VCaP (cell line): ENCODE data around the gene MNDA.

Experiments used
- H3K27ac ChIP-seq: fragments of 450-650 bp; 2 replicates; pipeline ENCODE4 v1.5.1; 2017
- TF ChIP-seq, protein P1 (sequence below): fragments of 450-650 bp; conservative IDR thresholded peaks from 2 replicates; pipeline ENCODE4 v1.5.1; 2017; ENCODE audit warnings: mild to moderate bottlenecking, moderate library complexity

MNDA gene

GRCh38 chr1:158898722-158899121 lies 67.6 kb downstream of the MNDA start:
- TF ChIP-seq, protein P1, sequence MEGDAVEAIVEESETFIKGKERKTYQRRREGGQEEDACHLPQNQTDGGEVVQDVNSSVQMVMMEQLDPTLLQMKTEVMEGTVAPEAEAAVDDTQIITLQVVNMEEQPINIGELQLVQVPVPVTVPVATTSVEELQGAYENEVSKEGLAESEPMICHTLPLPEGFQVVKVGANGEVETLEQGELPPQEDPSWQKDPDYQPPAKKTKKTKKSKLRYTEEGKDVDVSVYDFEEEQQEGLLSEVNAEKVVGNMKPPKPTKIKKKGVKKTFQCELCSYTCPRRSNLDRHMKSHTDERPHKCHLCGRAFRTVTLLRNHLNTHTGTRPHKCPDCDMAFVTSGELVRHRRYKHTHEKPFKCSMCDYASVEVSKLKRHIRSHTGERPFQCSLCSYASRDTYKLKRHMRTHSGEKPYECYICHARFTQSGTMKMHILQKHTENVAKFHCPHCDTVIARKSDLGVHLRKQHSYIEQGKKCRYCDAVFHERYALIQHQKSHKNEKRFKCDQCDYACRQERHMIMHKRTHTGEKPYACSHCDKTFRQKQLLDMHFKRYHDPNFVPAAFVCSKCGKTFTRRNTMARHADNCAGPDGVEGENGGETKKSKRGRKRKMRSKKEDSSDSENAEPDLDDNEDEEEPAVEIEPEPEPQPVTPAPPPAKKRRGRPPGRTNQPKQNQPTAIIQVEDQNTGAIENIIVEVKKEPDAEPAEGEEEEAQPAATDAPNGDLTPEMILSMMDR, result no peak
- no peak overlapping the region for H3K27ac ChIP-seq
